HEK293T (cell line): Measurements from ENCODE around the gene GRXCR1.

Experiments used
- CTCF ChIA-PET: fragments of 350-600 bp; formaldehyde crosslinking; extraction: SDS; loops from one replicate; lab custom pipeline; 2021; ENCODE audit warnings: antibody characterized with exemption, inconsistent platforms; lab: Yijun Ruan, JAX
- POLR2A ChIA-PET: fragments of 350-600 bp; formaldehyde crosslinking; extraction: SDS; loops from one replicate; lab custom pipeline; 2020; ENCODE audit warnings: antibody characterized with exemption, inconsistent platforms; lab: Yijun Ruan, JAX
- DNase-seq: peaks from one replicate; pipeline ENCODE4 v3.0.0; 2012; ENCODE audit warnings: mixed read lengths; ENCODE audit errors: extremely low spot score
- ARNT ChIP-seq: fragments of 450-650 bp; IDR thresholded peaks from 2 replicates; pipeline ENCODE4 v1.6.1; 2017; ENCODE audit warnings: mild to moderate bottlenecking
- BHLHE40 ChIP-seq: fragments of 450-650 bp; IDR thresholded peaks from 2 replicates; pipeline ENCODE4 v1.6.1; 2016; ENCODE audit warnings: mild to moderate bottlenecking, moderate library complexity, borderline replicate concordance
- CTBP1 ChIP-seq: fragments of 450-650 bp; IDR thresholded peaks from 2 replicates; pipeline ENCODE4 v1.6.1; 2016; ENCODE audit warnings: borderline replicate concordance
- ELF4 ChIP-seq: fragments of 450-650 bp; IDR thresholded peaks from 2 replicates; pipeline ENCODE4 v1.6.1; 2017; ENCODE audit warnings: antibody characterized with exemption
- FOXA1 ChIP-seq: fragments of 450-650 bp; IDR thresholded peaks from 2 replicates; pipeline ENCODE4 v1.6.1; 2016; ENCODE audit warnings: mild to moderate bottlenecking
- FOXK2 ChIP-seq: fragments of 450-650 bp; IDR thresholded peaks from 2 replicates; pipeline ENCODE4 v1.6.1; 2016; ENCODE audit warnings: mild to moderate bottlenecking
- FOXM1 ChIP-seq: fragments of 450-650 bp; IDR thresholded peaks from 2 replicates; pipeline ENCODE4 v1.6.1; 2017; ENCODE audit warnings: mild to moderate bottlenecking, borderline replicate concordance
- HDGF ChIP-seq: fragments of 450-650 bp; IDR thresholded peaks from 2 replicates; pipeline ENCODE4 v1.6.1; 2017; ENCODE audit warnings: antibody characterized with exemption, borderline replicate concordance
- L3MBTL2 ChIP-seq: fragments of 450-650 bp; conservative IDR thresholded peaks from 2 replicates; pipeline ENCODE4 v1.6.1; 2016; ENCODE audit warnings: mild to moderate bottlenecking
- LEF1 ChIP-seq: fragments of 450-650 bp; IDR thresholded peaks from 2 replicates; pipeline ENCODE4 v1.6.1; 2017; ENCODE audit warnings: mild to moderate bottlenecking, borderline replicate concordance
- NFRKB ChIP-seq: fragments of 450-650 bp; IDR thresholded peaks from 2 replicates; pipeline ENCODE4 v1.6.1; 2016; ENCODE audit warnings: mild to moderate bottlenecking, moderate library complexity
- SP1 ChIP-seq: fragments of 450-650 bp; IDR thresholded peaks from 2 replicates; pipeline ENCODE4 v1.6.1; 2017
- SUZ12 ChIP-seq: fragments of 450-650 bp; IDR thresholded peaks from 2 replicates; pipeline ENCODE4 v1.6.1; 2016; ENCODE audit warnings: mild to moderate bottlenecking
- TARDBP ChIP-seq: fragments of 450-650 bp; IDR thresholded peaks from 2 replicates; pipeline ENCODE4 v1.6.1; 2016
- ZNF384 ChIP-seq: fragments of 450-650 bp; IDR thresholded peaks from 2 replicates; pipeline ENCODE4 v1.6.1; 2016
- TF ChIP-seq, protein P1 (sequence below): fragments of 450-650 bp; IDR thresholded peaks from 2 replicates; pipeline ENCODE4 v1.6.1; 2016

Gene GRXCR1

DNA sequence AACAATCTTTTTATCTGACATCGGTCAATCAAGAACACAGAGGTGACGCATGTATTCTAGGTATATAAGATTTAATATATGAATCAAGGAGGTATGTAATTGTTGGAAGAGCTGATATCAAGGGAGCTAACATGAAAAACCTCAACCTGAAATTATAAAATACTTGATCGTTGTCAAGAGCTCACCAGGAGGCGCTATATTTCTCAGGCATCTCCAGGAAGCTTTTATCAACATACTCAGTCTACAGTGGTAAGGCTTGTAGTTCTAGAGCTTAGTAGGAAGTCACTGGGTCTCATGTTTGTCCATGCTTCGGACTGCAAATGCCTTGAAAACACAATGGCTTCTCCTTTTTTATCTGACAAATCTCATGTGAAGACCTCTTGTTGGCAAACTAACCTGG is 156.1 kb downstream of the GRXCR1 start:
- POLR2A ChIA-PET: no interaction called here
- CTCF ChIA-PET: interaction anchor here (0.6 kb wide), 1 partner anchor 1981 kb away, joined by 3 read pairs; no protein-coding TSS in a partner anchor
- TF ChIP-seq FOXK2 (no peak), FOXM1 (no peak), NFRKB (no peak), HDGF (no peak), ZNF384 (no peak), CTBP1 (no peak), ELF4 (no peak), L3MBTL2 (no peak), SUZ12 (no peak), LEF1 (no peak), ARNT (no peak), TARDBP (no peak), BHLHE40 (no peak), FOXA1 (no peak), SP1 (no peak)
- TF ChIP-seq, protein P1, sequence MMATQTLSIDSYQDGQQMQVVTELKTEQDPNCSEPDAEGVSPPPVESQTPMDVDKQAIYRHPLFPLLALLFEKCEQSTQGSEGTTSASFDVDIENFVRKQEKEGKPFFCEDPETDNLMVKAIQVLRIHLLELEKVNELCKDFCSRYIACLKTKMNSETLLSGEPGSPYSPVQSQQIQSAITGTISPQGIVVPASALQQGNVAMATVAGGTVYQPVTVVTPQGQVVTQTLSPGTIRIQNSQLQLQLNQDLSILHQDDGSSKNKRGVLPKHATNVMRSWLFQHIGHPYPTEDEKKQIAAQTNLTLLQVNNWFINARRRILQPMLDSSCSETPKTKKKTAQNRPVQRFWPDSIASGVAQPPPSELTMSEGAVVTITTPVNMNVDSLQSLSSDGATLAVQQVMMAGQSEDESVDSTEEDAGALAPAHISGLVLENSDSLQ: no peak
- peak; percentile 5 for DNase-seq

DNA sequence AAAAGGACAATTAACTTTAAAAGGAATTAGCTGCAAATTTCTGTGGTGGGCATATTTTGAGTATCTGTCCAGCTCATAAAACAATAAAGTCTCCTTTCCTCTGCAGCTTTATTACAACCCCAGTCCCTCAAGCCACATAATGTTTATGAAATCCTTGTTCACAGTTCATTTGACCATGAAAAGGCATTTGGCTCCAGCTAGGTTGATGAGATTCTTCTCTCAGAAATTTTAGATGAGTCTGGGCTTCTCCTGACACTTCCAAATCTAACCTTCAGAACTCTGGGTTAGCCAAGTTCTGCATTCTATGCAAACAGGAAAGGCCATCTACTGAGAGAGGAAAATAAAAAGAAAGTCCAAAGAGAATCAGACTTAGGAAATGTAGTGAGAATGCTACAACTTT is 156.8 kb downstream of the GRXCR1 start:
- POLR2A ChIA-PET: no interaction called here
- TF ChIP-seq NFRKB: no peak
- TF ChIP-seq ELF4: no peak
- no peak for TF ChIP-seq BHLHE40
- TF ChIP-seq TARDBP: no peak
- TF ChIP-seq, protein P1: no peak
- no peak for TF ChIP-seq FOXK2
- TF ChIP-seq HDGF: no peak
- CTCF ChIA-PET: no interaction called here
- no peak for DNase-seq

DNA sequence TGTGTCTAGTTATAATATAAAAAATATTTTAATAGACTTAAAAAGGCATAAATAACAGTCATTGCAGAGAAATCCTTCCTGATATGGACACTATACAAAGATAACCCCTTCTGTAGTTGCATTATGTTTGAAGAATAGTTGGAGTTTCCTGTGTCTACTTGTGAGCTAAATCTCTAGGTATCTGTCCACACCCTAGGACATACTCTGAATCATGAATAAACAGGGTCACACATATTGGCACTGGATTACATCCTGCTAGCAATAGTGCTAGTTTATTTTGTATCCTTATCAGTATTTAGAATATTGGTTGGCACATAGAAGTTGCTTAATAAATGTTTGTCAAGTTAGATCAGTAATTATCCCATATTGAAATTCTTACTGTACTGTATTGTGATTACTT is 173.9 kb downstream of the GRXCR1 start:
- POLR2A ChIA-PET: no interaction called here
- TF ChIP-seq L3MBTL2 (no peak), HDGF (no peak), ARNT (no peak), NFRKB (no peak), SUZ12 (no peak), ZNF384 (no peak), SP1 (no peak), CTBP1 (no peak), FOXA1 (no peak), TARDBP (no peak), FOXM1 (no peak), LEF1 (no peak), ELF4 (no peak), BHLHE40 (no peak), FOXK2 (no peak)
- TF ChIP-seq, protein P1: no peak
- no peak for DNase-seq
- CTCF ChIA-PET: no interaction called here

DNA sequence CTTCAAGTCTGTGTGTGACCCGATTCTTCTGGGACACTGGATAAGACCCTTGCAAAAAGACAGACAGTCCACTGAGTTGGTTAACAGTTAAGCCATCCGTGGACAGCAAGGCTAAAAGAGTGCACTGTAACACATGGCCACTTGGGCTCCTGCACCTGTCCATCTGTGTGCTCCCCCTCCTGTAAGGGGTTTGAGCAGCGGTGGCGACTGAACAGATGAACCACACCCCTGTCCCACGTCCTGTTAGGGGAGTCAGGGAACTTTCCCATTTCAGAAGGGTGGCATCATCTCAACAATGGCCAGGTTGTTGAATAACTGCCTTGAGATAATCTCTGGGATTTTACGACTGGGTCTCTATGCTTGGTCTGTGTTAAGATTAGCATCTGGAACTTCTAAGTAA is 178.6 kb downstream of the GRXCR1 start:
- TF ChIP-seq SUZ12 (no peak), ARNT (no peak), NFRKB (no peak), HDGF (no peak), CTBP1 (no peak), L3MBTL2 (no peak)
- ChIA-PET CTCF (no interaction called here), POLR2A (no interaction called here)
- DNase-seq: no peak
